Subcutaneous adipose tissue (tissue), 4 donors: ENCODE measurements around the gene CLCN5. TPM values are rescaled to one million over a fixed set of nuclear protein-coding genes. Genes with fewer than 3 reads are reported as not detected.

Source experiments
- total RNA-seq, 4 donors: library from RNA; depleted of rRNA; stranded (reverse); fragments of >200 nt; gene quantifications; one replicate each; pipeline ENCODE4 v1.1.0, GENCODE V29; 2016
- TF ChIP-seq, protein P1 (sequence below): fragments of 450-650 bp; IDR thresholded peaks from one replicate; pipeline ENCODE4 v1.5.1; 2016; ENCODE audit warnings: low read depth, mild to moderate bottlenecking, control low read depth, antibody characterized with exemption, moderate library complexity

The CLCN5 gene
- total RNA-seq, 4 donors from 2014 or later, result 5.1 to 7.5 (median 6.5) TPM

DNA sequence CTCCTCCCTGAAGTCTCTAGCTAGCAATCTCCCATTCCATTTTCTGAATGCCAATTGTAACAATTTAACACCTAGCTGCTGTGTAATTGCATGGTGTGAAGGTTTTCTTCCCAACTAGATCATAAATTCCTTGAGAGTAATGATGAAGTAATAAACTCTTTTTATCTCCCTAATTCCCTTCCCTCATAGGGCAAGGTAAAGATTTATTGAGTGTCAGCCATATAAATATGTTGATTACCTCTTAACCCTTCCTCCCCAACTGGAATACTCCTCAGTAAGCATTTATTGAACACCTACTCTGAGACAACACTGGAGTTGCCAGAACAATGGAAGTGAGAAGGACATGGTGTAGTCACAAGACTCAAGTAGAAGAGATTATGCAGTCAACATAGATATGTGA, 112.7 kb downstream of the CLCN5 start:
- TF ChIP-seq, protein P1, sequence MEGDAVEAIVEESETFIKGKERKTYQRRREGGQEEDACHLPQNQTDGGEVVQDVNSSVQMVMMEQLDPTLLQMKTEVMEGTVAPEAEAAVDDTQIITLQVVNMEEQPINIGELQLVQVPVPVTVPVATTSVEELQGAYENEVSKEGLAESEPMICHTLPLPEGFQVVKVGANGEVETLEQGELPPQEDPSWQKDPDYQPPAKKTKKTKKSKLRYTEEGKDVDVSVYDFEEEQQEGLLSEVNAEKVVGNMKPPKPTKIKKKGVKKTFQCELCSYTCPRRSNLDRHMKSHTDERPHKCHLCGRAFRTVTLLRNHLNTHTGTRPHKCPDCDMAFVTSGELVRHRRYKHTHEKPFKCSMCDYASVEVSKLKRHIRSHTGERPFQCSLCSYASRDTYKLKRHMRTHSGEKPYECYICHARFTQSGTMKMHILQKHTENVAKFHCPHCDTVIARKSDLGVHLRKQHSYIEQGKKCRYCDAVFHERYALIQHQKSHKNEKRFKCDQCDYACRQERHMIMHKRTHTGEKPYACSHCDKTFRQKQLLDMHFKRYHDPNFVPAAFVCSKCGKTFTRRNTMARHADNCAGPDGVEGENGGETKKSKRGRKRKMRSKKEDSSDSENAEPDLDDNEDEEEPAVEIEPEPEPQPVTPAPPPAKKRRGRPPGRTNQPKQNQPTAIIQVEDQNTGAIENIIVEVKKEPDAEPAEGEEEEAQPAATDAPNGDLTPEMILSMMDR, result no peak

DNA sequence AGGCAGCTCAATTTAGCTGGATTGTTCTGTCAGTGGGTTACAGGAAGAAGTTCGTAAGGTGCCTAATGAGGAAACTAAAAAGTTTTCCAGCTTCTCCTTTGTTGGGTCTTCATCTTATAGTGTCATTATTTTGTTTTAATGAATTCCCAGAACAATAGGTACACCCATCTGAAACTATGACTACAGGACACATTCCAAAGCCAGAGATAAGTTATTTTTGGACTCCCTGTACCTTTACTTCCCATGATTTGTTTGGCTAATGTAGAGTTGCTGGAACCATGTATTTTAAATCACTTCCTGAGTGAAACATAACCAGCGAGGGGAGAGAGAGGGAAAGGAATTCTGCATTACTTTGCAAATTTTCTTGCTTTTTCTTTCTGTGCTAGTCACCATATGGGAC, 114.0 kb downstream of the CLCN5 start:
- TF ChIP-seq, protein P1, result no peak

DNA sequence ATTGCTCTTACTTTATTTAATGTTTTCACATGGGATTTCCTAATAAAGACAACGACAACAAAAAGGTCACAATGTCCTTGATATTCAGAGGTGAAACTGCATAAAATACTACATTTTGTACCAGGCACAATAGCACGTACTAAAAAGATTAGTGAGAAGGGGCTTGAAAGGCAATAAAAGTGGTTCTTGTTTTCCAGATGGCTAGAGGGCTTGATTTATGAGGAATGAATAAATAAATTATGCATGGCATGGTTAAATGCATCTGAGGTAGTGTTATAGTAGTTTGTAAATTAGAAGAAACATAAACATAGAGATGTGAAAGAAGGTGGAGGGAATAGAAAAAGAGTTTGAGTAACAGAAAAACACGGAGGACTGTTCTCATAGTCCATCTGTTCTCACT, 123.4 kb downstream of the CLCN5 start:
- TF ChIP-seq, protein P1, result no peak

DNA sequence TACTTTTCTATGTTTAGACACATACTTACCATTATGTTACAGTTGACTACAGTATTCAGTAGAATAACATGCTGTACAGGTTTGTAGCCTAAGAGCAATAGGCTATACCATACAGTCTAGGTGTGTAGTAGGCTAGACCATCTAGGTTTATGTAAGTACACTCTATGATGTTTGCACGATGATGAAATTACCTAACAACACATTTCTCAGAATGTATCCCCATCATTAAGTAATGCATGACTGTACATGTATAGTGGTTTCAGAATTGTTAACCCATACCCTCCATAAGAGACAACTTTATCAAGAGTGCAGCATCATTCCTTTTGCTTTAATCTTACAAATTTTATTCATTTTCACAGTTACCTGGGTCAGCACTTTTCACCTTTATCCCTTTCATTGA, 126.8 kb downstream of the CLCN5 start:
- TF ChIP-seq, protein P1, result no peak

DNA sequence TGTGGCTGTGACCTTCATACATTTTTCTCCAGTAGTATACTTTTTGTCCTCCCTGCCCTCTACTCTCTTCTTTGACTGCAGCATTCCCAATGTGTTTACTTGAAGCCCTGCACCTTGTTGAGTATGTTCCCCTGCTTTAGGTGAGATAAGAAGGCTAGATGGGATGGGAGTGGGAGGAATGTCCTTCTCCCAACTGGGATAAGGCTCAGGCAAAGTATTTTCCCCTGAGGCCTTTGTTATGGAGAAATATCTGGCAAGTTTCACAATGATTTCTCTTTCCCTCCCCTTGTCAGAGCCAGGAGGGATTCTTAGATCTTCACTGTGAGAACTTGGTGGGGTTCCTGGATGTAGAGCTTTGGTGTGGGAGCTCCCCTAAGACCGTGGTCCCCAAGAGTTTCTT, 131.8 kb downstream of the CLCN5 start:
- TF ChIP-seq, protein P1, result no peak

DNA sequence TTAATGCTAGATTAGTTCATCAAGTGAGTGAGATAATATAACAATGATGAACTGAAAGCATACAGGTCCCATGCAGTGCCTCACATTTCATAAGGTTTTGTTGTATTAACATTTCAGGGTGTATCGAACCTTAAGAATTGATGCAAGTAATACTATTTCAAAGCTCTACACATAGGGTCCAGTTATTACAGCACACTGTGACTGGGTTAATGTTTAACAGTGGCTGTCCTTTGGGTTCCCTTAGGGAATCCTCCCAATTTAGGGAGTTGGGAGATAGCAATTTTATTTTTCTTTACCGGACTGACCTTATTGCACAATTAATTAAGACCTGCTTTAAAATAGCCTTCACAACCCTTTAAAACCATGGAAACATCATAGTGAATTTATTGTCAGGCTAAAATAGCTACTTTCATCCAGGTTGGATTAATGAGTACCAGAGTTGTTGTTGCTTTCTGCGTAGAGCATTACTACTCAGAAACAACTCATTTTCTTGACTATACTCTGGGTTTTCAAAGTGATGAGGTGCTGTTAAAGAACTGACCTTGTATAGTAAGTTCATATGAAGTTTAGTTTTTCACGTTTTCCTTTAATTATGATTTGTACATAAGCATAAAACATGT, 144.0 kb downstream of the CLCN5 start:
- TF ChIP-seq, protein P1, result no peak

DNA sequence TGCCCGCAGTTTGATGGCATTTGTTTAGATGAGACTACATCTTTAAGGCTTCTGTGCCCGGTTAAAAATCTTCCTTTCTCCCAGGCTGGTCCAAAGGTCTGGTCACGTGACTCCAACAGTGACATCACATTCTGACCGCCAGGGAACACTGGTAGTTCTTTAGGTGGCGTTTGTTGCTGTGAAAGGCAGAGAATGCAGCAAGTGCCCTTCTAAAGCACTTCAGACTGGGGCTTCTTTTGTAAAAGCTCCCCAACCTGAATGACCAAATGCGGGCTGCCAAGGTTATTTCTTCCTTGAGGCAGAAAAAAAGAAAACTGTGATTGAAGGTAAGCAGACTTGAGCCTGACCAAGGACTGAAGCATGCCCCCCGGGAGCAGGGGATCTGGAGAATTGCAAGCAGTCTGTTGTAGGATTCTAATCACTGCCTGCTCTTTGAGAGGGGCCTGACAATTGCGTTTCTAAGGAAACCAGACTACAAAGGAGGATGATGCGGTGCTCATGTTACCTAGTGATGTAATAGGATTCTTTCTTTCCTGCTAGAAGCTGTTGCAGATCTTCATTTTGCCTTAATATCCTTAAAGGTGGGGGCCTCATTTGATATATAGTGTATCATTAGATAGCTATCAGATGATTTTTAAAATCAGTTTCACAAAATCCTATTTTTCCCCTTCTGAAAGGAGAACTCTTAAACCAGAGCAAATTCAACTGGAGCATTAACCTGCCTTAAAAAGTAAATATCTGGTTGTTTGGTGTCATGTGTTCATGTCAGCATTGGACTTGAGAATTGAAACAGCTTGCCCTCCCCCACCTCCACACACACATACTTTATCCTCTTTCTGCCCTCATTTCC, 145.3 kb downstream of the CLCN5 start:
- TF ChIP-seq, protein P1, result no peak
